Testis (tissue), 2 donors: ENCODE measurements around the gene TBX4.

Experiments
- CTCF ChIP-seq, 3 experiments: fragments of 450-650 bp in 2 of 3; fragments of 200-600 bp in 1 of 3; sonication (generic) in 1 of 3; IDR thresholded peaks; one replicate each; pipeline ENCODE4 v1.5.1; 2016 to 2019; ENCODE audit warnings: antibody characterized with exemption in 3 of 3, mild to moderate bottlenecking in 2 of 3, moderate library complexity in 1 of 3
- POLR2A ChIP-seq: fragments of 450-650 bp; IDR thresholded peaks from one replicate; pipeline ENCODE4 v1.6.1; 2017; ENCODE audit warnings: antibody characterized with exemption, mild to moderate bottlenecking, moderate library complexity

- TF ChIP-seq CTCF (IDR thresholded peaks at IDR 0.05) (no peak), POLR2A (no peak)
Measured at GRCh38 chr17:61468263-61468907, 16.2 kb downstream of the TBX4 start.
